K562 (cell line): ENCODE measurements around the gene SLC33A1. TPM values are rescaled to one million over a fixed set of nuclear protein-coding genes. Genes with fewer than 3 reads are reported as not detected.
A peak's percentile ranks its signal among the peaks of the same experiment; 100 is the strongest.

Experiments
- CTCF ChIP-seq, 3 experiments: IDR thresholded peaks in 2 of 3; conservative IDR thresholded peaks in 1 of 3; 2 replicates each; pipeline ENCODE4 v1.5.1; 2011 to 2012; ENCODE audit warnings: low read length in 3 of 3, mild to moderate bottlenecking in 3 of 3, control low read depth in 2 of 3, improper control_type of control experiment in 1 of 3, inconsistent platforms in 1 of 3, low read depth in 1 of 3, mixed read lengths in 1 of 3, moderate library complexity in 1 of 3; ENCODE audit not compliant: insufficient read depth in 2 of 3
- E4F1 ChIP-seq: fragments of 250-450 bp; sonication (Bioruptor Pico); IDR thresholded peaks from 2 replicates; pipeline ENCODE4 v1.5.0; 2021; ENCODE audit warnings: mild to moderate bottlenecking, borderline replicate concordance
- ETS1 ChIP-seq: conservative IDR thresholded peaks from 2 replicates; pipeline ENCODE4 v1.6.1; 2011; ENCODE audit warnings: low read depth, mild to moderate bottlenecking, low read length; ENCODE audit not compliant: control insufficient read depth
- GABPB2 ChIP-seq: fragments of 250-450 bp; sonication (Bioruptor Pico); conservative IDR thresholded peaks from 2 replicates; pipeline ENCODE4 v1.5.1; 2021; ENCODE audit warnings: mild to moderate bottlenecking
- GTF2E2 ChIP-seq: fragments of 200-800 bp; sonication (Bioruptor generic); IDR thresholded peaks from 2 replicates; pipeline ENCODE4 v1.6.1; 2016; ENCODE audit warnings: missing genetic modification characterization, missing compliant biosample characterization
- KDM2B ChIP-seq: fragments of 250-450 bp; sonication (Bioruptor Pico); IDR thresholded peaks from 2 replicates; pipeline ENCODE4 v1.8.0; 2021; ENCODE audit warnings: mild to moderate bottlenecking, moderate library complexity
- KDM4B ChIP-seq, 2 experiments: fragments of 450-650 bp in 1 of 2; sonication (generic) in 1 of 2; IDR thresholded peaks; 2 replicates each; pipeline ENCODE4 v1.6.1; 2016 to 2017; ENCODE audit warnings: borderline replicate concordance in 2 of 2, antibody characterized with exemption in 1 of 2, low read depth in 1 of 2, mild to moderate bottlenecking in 1 of 2
- KLF1 ChIP-seq: fragments of 450-650 bp; IDR thresholded peaks from 2 replicates; pipeline ENCODE4 v1.6.1; 2016; ENCODE audit warnings: missing genetic modification characterization, missing compliant biosample characterization
- PCBP2 ChIP-seq: fragments of 200-400 bp; formaldehyde crosslinking; IDR thresholded peaks from 2 replicates; pipeline ENCODE4 v1.6.1; 2018; ENCODE audit warnings: low read length, low read depth, mild to moderate bottlenecking, moderate library complexity; ENCODE audit not compliant: poor library complexity, severe bottlenecking
- PHB2 ChIP-seq: fragments of 450-650 bp; IDR thresholded peaks from 2 replicates; pipeline ENCODE4 v1.6.1; 2017; ENCODE audit warnings: low read depth
- PHTF2 ChIP-seq: fragments of 250-450 bp; sonication (Bioruptor Pico); IDR thresholded peaks from 2 replicates; pipeline ENCODE4 v1.5.0; 2021; ENCODE audit warnings: mild to moderate bottlenecking
- RBM34 ChIP-seq: fragments of 200-400 bp; formaldehyde crosslinking; IDR thresholded peaks from 2 replicates; pipeline ENCODE4 v1.6.1; 2018; ENCODE audit warnings: low read length, borderline replicate concordance; ENCODE audit not compliant: insufficient read depth
- SMC3 ChIP-seq: conservative IDR thresholded peaks from 2 replicates; pipeline ENCODE4 v1.6.1; 2011; ENCODE audit warnings: low read depth, low read length, improper control_type of control experiment; ENCODE audit not compliant: insufficient read depth
- SRSF7 ChIP-seq: fragments of 200-400 bp; formaldehyde crosslinking; optimal IDR thresholded peaks from 2 replicates; pipeline ENCODE3; 2017; ENCODE audit warnings: mild to moderate bottlenecking, low read depth, low read length
- TEAD1 ChIP-seq, 2 experiments: fragments of 450-650 bp in 1 of 2; sonication (generic) in 1 of 2; formaldehyde crosslinking; IDR thresholded peaks; 2 replicates each; pipeline versions ENCODE4 v1.4.0 to v1.8.0; 2020 to 2022; ENCODE audit warnings: mild to moderate bottlenecking in 2 of 2, missing genetic modification reagents in 1 of 2
- THRB ChIP-seq: fragments of 450-650 bp; formaldehyde crosslinking; conservative IDR thresholded peaks from 2 replicates; pipeline ENCODE4 v1.4.0; 2022; ENCODE audit warnings: mild to moderate bottlenecking, missing genetic modification characterization
- ZNF3 ChIP-seq: fragments of 250-450 bp; sonication (Bioruptor Pico); IDR thresholded peaks from 2 replicates; pipeline ENCODE4 v1.5.0; 2021; ENCODE audit warnings: mild to moderate bottlenecking, moderate library complexity
- ZNF324 ChIP-seq: fragments of 250-450 bp; sonication (Bioruptor Pico); IDR thresholded peaks from 2 replicates; pipeline ENCODE4 v1.4.0; 2020; ENCODE audit warnings: mild to moderate bottlenecking
- ZNF41 ChIP-seq: fragments of 250-450 bp; sonication (Bioruptor Pico); conservative IDR thresholded peaks from 2 replicates; pipeline ENCODE4 v1.4.0; 2020; ENCODE audit warnings: mild to moderate bottlenecking
- ZNF589 ChIP-seq: fragments of 200-800 bp; sonication (Bioruptor generic); IDR thresholded peaks from 2 replicates; pipeline ENCODE4 v1.6.1; 2016; ENCODE audit warnings: low read depth, missing genetic modification characterization, missing compliant biosample characterization
- ZZZ3 ChIP-seq: fragments of 450-650 bp; IDR thresholded peaks from 2 replicates; pipeline ENCODE4 v1.6.1; 2016; ENCODE audit warnings: antibody characterized with exemption, mild to moderate bottlenecking, moderate library complexity
- polyA plus RNA-seq, 8 experiments: library from polyadenylated mRNA; depleted of rRNA in 4 of 8; stranded (reverse) in 5 of 8; unstranded in 3 of 8; fragments of >200 nt; fragmentation: Nextera tagmentation in 2 of 8; fragmentation: Illumina TruSeq in 1 of 8; extraction: Ambion mirVana in 2 of 8; extraction: Trizol in 1 of 8; gene quantifications; 2 replicates each; pipeline versions ENCODE4 v1.2.1 to v1.2.3, GENCODE V29; 2011 to 2014; ENCODE audit warnings: inconsistent platforms in 1 of 8, missing spikeins in 1 of 8
- total RNA-seq, 7 experiments: library from RNA; depleted of rRNA in 6 of 7; stranded (reverse); fragments of >200 nt in 6 of 7; fragmentation: Illumina TruSeq in 2 of 7; extraction: Trizol in 2 of 7; gene quantifications; 2 replicates each; pipeline versions ENCODE4 v1.2.1 to v1.2.3, GENCODE V29; 2011 to 2021; ENCODE audit warnings: low replicate concordance in 1 of 7

SLC33A1 gene
- total and polyA plus RNA-seq, 9 of the 15 experiments (the other 6 are each of a cell fraction or from before 2014, with no cell fraction given) = 6.2 to 26.8 (median 19.6) TPM

- TF ChIP-seq E4F1 (CRISPR knock-in tag) (no peak), PHTF2 (CRISPR knock-in tag) (no peak), ZNF41 (no peak), KDM4B (IDR thresholded peaks at IDR 0.05; ENCODE audit: borderline replicate concordance in 2 of 2, low read depth in 1 of 2) (no peak), ZNF3 (CRISPR knock-in tag) (no peak), ZNF324 (no peak), GTF2E2 (tag) (no peak), PHB2 (no peak), ZNF589 (CRISPR knock-in tag) (no peak), PCBP2 (no peak), RBM34 (no peak), CTCF (IDR thresholded peaks at IDR 0.05 in 2 of 3, conservative IDR thresholded peaks at IDR 0.05 in 1 of 3; ENCODE audit: insufficient read depth in 2 of 3, low read depth in 1 of 3, low read length in 3 of 3) (peak; percentile 90 to 92 (median 91)), ZZZ3 (no peak), THRB (CRISPR knock-in tag) (no peak), TEAD1 (CRISPR knock-in tag; IDR thresholded peaks at IDR 0.05) (peak in 1 of 2 experiments; percentile 55; a peak in 1 of 4 replicates), SRSF7 (no peak), GABPB2 (CRISPR knock-in tag) (no peak), KLF1 (tag) (0 out of 2 replicates have a peak, but pooled peaks have one; percentile 46), SMC3 (peak; percentile 87), KDM2B (CRISPR knock-in tag) (no peak), ETS1 (peak; percentile 62)
These were observed 48.2 kb downstream of the SLC33A1 start, which contains the start of gene C3orf33 (continued) for GRCh38 chr3:155805802-155806618.
